Measurements from ENCODE around the gene SETD3. TPM values are rescaled to one million over a fixed set of nuclear protein-coding genes. Genes with fewer than 3 reads are reported as not detected.
A peak's percentile ranks its signal among the peaks of the same experiment; 100 is the strongest.

The SETD3 gene
- total RNA-seq, 1 donor from 2014 or later, result 67.7 TPM

- no peak for DNase-seq (ENCODE audit: low spot score)
These were observed 17.2 kb upstream of the SETD3 start for GRCh38 chr14:99497894-99498293.

- DNase-seq (ENCODE audit: low spot score), result no peak
These were observed 16.7 kb upstream of the SETD3 start for GRCh38 chr14:99497341-99497740.

- no peak for DNase-seq (ENCODE audit: low spot score)
These were observed 3.4 kb upstream of the SETD3 start for GRCh38 chr14:99484106-99484505.

GRCh38 chr14:99481745-99482099 is 1.1 kb upstream of the SETD3 start:
- no peak for DNase-seq (ENCODE audit: low spot score)

GRCh38 chr14:99480917-99481744 is 472 bp upstream of the SETD3 start, which contains the start of gene CCNK:
Gene CCNK, plus strand, starts transcription at chr14:99481409. Its CDS starts 11,269 bp downstream, at chr14:99492678.
- peak; percentile 100 for DNase-seq (ENCODE audit: low spot score)

GRCh38 chr14:99479160-99479905 is 1.3 kb downstream of the SETD3 start:
- no peak for DNase-seq (ENCODE audit: low spot score)

GRCh38 chr14:99478128-99478527 is 2.5 kb downstream of the SETD3 start:
- no peak for DNase-seq (ENCODE audit: low spot score)

- no peak for DNase-seq (ENCODE audit: low spot score)
These were observed 3.8 kb downstream of the SETD3 start for GRCh38 chr14:99476864-99477263.

- no peak for DNase-seq (ENCODE audit: low spot score)
These were observed 5.0 kb downstream of the SETD3 start for GRCh38 chr14:99475660-99476059.

GRCh38 chr14:99475179-99475578 is 5.5 kb downstream of the SETD3 start:
- DNase-seq (ENCODE audit: low spot score), result no peak

GRCh38 chr14:99473458-99473857 is 7.2 kb downstream of the SETD3 start:
- DNase-seq (ENCODE audit: low spot score), result no peak

- DNase-seq (ENCODE audit: low spot score), result no peak
These were observed 7.7 kb downstream of the SETD3 start for GRCh38 chr14:99472937-99473336.

- DNase-seq (ENCODE audit: low spot score), result no peak
These were observed 8.9 kb downstream of the SETD3 start for GRCh38 chr14:99471731-99472130.

GRCh38 chr14:99468836-99469592 is 11.6 kb downstream of the SETD3 start:
- DNase-seq (ENCODE audit: low spot score), result no peak

GRCh38 chr14:99468081-99468480 is 12.6 kb downstream of the SETD3 start:
- no peak for DNase-seq (ENCODE audit: low spot score)

- no peak for DNase-seq (ENCODE audit: low spot score)
These were observed 13.2 kb downstream of the SETD3 start for GRCh38 chr14:99467336-99468078.

- DNase-seq (ENCODE audit: low spot score), result no peak
These were observed 13.9 kb downstream of the SETD3 start for GRCh38 chr14:99466758-99467157.

GRCh38 chr14:99465288-99465687 is 15.4 kb downstream of the SETD3 start:
- no peak for DNase-seq (ENCODE audit: low spot score)

- no peak for DNase-seq (ENCODE audit: low spot score)
These were observed 16.7 kb downstream of the SETD3 start for GRCh38 chr14:99463974-99464373.

GRCh38 chr14:99462210-99462609 is 18.4 kb downstream of the SETD3 start:
- no peak for DNase-seq (ENCODE audit: low spot score)

- no peak for DNase-seq (ENCODE audit: low spot score)
These were observed 19.1 kb downstream of the SETD3 start for GRCh38 chr14:99461411-99462085.
